SH-SY5Y (cell line): Measurements from ENCODE around the gene MPRIP.

ENCODE experiments used
- GATA2 ChIP-seq: IDR thresholded peaks from 2 replicates; pipeline ENCODE4 v1.6.1; 2011; ENCODE audit warnings: mild to moderate bottlenecking, low read depth, low read length
- GATA3 ChIP-seq: IDR thresholded peaks from 2 replicates; pipeline ENCODE4 v1.6.1; 2011; ENCODE audit warnings: low read depth, mild to moderate bottlenecking, low read length, moderate library complexity

MPRIP gene

DNA sequence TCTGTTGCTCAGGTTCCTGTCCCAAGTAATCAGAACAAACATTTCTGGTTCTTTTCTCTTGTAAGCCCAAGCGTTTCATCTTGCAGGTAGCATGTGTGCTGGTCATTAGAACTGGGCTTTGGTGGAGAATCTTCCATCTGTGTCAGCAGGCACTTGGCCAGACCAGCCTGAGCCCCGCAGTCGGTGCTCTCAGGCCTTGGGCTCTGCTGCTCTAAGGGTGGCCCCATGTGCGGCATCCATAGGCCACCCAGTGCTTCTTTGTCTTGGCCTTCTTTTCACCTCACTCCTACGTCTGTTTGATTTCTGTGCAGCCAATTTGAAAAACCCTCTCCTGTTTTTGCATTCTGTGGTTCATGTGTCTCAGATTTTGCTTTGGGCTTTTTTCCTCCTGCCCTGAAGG, 112.3 kb downstream of the MPRIP start:
- TF ChIP-seq GATA2 (no peak), GATA3 (no peak)

- no peak for TF ChIP-seq GATA2
- TF ChIP-seq GATA3: no peak
Observed at GRCh38 chr17:17154981-17155380, 112.7 kb downstream of the MPRIP start.

DNA sequence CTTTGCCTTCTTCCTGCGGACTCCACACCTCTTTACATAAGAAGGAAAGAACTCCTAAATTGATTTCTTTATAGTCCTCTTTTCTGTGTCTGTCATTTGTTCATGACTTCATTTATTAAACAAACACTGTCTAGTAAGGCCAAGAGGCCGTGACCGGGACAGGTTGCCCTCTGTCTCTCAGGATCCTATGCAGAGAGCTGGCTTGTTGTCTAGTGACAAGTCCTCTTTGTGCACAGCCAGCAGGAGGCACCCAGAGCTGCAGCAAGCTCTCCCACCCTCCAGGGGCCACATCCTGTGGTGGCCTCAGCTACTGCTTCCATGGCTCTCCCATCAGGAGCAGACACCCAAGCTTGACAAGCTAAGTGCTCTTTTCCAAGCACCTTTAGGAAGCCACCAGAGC, 113.3 kb downstream of the MPRIP start:
- no peak for TF ChIP-seq GATA2
- no peak for TF ChIP-seq GATA3

GRCh38 chr17:17156107-17156506, 113.8 kb downstream of the MPRIP start:
- TF ChIP-seq GATA2 (no peak), GATA3 (no peak)

DNA sequence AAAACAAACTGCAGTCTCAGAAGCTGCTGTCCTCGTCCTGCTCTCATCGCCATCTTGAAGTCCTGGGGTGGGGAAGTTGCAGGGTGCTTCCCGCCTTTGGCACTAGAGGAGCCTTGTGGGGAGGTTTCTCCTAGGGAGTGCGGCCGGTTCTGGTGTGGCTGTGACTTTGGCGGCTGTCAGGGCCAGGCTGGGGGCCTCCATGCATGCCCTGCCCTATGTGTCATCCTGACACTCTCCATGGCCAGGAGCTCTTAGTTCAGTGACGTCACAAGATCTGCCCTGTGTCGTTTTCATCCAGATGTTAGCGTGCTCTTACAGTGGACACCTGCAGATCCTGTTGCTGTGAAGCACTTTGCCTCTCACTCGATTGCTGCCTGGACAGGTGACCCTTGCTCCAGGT, 114.3 kb downstream of the MPRIP start:
- no peak for TF ChIP-seq GATA3
- no peak for TF ChIP-seq GATA2

GRCh38 chr17:17157041-17157440, 114.8 kb downstream of the MPRIP start:
- TF ChIP-seq GATA3: no peak
- TF ChIP-seq GATA2: no peak

GRCh38 chr17:17159571-17159970, 117.3 kb downstream of the MPRIP start:
- TF ChIP-seq GATA3 (no peak), GATA2 (no peak)

- no peak for TF ChIP-seq GATA2
- no peak for TF ChIP-seq GATA3
Observed at GRCh38 chr17:17161121-17161520, 118.9 kb downstream of the MPRIP start.

- TF ChIP-seq GATA2: no peak
- TF ChIP-seq GATA3: no peak
Observed at GRCh38 chr17:17161759-17162158, 119.5 kb downstream of the MPRIP start.

- TF ChIP-seq GATA3: no peak
- no peak for TF ChIP-seq GATA2
Observed at GRCh38 chr17:17164156-17164555, 121.9 kb downstream of the MPRIP start.

DNA sequence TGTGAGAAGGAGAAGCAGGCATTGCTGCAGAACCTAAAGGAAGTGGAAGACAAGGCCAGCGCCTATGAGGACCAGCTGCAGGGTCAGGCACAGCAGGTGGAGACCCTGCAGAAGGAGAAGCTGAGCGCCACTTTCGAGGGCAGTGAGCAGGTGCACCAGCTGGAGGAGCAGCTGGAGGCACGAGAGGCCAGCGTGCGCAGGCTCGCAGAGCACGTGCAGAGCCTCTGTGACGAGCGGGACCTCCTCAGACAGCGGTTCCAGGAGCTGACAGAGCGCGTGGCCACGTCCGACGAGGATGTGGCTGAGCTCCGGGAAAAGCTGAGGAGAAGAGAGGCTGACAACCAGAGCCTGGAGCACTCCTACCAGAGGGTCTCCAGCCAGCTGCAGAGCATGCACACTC, 122.4 kb downstream of the MPRIP start:
- TF ChIP-seq GATA2 (no peak), GATA3 (no peak)

- no peak for TF ChIP-seq GATA2
- no peak for TF ChIP-seq GATA3
Observed at GRCh38 chr17:17165666-17166308, 123.5 kb downstream of the MPRIP start.

- TF ChIP-seq GATA3 (no peak), GATA2 (no peak)
Observed at GRCh38 chr17:17166446-17166845, 124.2 kb downstream of the MPRIP start.

DNA sequence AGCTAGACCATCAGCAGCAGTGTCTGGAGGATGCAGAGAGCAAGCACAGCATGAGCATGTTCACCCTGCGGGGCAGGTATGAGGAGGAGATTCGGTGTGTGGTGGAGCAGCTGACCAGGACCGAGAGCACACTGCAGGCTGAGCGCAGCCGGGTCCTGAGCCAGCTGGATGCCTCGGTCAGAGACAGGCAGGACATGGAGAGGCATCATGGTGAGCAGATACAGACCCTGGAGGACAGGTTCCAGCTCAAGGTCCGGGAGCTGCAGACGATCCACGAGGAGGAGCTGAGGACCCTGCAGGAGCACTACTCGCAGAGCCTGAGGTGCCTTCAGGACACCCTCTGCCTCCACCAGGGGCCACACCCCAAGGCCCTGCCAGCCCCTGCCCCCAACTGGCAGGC, 125.1 kb downstream of the MPRIP start:
- TF ChIP-seq GATA3 (no peak), GATA2 (no peak)

- no peak for TF ChIP-seq GATA3
- TF ChIP-seq GATA2: no peak
Observed at GRCh38 chr17:17167986-17168385, 125.7 kb downstream of the MPRIP start.

DNA sequence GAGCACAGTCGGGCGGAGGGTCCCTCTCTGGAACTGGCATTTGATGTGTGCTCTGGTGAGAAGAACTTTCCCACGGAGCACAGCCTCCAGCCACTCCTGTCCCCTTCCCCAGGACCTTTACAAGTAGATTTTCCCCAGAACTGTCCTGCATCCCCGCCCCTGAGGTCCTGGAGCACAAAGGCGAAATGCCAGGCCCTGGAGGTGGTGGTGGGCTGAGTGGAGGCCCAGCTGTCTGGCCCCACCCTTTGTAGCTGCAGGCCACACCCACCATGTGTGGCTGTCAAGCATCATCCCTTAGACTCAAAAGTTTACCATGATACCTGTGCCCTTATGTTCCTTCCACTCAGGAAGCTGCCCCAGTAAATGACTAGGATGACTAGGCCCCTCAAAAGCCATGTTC, 126.1 kb downstream of the MPRIP start:
- TF ChIP-seq GATA3: no peak
- TF ChIP-seq GATA2: no peak
